Stimulated activated CD4-positive, alpha-beta T cell treated with anti-CD3 and anti-CD28 coated beads, Interleukin-12 subunit alpha, Interleukin-12 subunit beta, amount 100 ng/mL, for 4 hours (primary cell): ENCODE data around the gene RBM7.

Experiments used
- DNase-seq: peaks from one replicate; pipeline ENCODE4 v3.0.0-alpha.2; 2020

Gene RBM7

GRCh38 chr11:114400216-114400914 lies at the start of gene RBM7, which contains the start of gene C11orf71:
Gene RBM7, plus strand, starts transcription at chr11:114400666. Its CDS starts 6 bp downstream, at chr11:114400672.
Gene C11orf71, minus strand, starts transcription at chr11:114400511. Its CDS starts 180 bp downstream, at chr11:114400331.
- peak; percentile 97 for DNase-seq

DNA sequence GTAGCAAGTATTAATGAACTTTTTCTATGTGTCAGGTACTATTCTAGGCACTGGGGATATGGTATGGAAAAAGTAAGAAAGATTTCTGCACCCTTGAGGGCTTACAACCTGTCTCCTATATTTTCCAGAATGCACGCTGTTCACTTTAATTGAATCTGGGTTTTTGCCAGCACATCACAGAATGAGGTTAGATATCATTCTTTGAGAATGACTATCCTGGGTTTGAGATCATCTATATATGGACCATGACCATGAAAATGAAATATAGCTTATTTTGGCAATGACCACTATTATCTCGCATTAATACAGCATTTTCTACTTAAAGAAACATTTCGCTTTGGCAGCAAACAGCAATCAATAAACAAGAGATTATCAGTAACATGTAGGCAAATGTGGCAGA lies 47.0 kb upstream of the RBM7 start:
- no peak for DNase-seq

GRCh38 chr11:114354076-114354475 lies 46.4 kb upstream of the RBM7 start:
- no peak for DNase-seq

- no peak for DNase-seq
These were observed 41.8 kb upstream of the RBM7 start for GRCh38 chr11:114358716-114359115.

- no peak for DNase-seq
These were observed 41.1 kb upstream of the RBM7 start for GRCh38 chr11:114359342-114359741.

DNA sequence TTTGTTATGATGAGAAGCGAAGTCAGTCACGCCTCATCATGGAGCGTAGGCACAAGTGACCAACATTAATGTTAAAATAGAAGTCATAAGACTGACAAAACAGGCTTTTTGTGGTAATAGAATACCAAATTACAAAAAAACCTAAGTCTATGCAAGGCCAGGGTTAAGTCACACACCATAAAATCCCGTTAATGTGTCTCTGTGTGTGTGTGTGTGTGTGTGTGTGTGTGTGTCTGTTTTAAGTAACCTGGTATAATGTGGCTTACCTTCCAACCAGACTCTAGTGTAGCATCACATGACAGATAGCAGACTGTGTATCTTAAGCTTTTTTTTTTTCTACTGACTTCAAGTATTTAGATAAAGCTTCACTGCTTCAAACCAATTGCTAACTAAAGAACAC lies 38.1 kb upstream of the RBM7 start:
- DNase-seq, result no peak

DNA sequence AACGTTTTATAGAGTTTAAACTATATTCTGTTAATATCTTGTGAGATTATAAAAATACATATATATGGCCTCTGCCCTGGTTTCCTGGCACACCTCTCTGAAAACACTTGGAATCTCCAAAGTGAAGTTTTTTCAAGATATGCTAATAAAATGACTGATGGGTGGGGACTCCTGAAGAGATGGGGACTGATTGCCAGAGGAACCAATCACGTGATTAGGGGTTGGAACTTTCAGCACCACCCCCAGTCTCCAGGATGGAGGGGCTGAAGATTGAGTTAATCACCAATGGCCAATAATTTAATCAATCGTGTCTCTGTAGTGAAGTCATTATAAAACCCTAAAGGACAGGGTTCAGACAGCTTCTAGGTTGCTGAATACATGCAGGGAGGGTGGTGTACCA lies 37.5 kb upstream of the RBM7 start:
- DNase-seq, result no peak

DNA sequence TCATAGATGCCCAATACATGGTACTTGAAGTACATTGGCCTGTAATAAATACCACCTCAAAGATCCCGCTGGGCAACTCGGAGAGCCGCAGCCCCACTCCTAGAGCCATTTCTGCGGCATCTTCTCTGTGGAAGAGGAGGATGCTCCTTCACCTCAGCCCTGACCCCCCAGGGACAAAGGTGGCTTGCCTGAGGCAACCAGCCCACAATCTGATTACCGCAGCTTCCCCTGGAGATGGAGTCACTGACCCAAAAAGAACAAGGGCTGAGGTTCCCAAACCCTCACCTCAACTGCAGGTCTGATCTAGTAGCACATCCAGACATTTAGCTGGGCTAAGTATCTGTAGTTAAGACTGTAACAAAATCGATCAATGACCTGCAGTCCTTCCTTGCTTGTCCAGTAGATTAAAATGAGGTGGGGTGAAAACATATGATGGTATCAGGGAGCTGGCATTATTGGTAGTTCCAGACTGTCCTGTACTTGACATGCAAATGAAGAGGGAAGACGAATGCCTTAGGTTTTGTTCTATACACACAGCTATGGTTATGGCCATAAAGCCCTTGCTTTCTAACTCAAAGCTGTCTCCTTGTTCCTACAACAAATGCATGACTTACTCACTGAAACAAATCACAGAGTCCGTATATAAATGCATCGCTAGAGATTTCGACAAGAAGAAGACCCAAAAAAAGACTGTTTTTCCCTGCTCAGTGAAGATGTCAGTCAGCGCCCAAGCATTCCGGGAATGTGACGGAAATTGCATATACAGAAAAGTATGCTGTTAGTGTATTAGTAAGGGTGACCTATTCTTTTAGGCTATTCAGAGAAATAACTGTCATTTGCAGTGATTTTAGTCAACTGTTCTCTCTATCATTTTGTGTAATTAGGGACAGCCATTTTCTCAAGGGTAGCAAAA lies 33.9 kb upstream of the RBM7 start:
- DNase-seq, result no peak

GRCh38 chr11:114367244-114367957 lies 33.1 kb upstream of the RBM7 start:
- DNase-seq, result no peak

- no peak for DNase-seq
These were observed 31.4 kb upstream of the RBM7 start for GRCh38 chr11:114368918-114369680.

DNA sequence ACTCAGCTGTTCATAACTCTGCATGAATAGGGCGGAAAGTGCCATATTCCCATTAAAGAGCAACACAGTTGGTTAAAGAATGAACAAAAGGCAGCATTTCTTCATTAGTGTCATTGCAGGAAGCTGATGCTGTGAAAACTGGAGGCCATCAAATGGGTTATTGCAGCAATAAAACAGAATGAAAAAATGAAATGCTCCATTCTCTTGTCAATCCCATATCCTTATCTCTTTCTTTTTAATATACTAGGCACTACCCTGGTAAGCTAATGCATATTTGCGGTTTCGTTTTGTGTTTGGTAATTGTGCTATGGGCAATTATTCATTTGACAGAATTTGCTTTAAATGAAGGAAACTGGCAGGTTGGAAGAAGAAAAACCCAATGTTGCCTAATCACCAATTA lies 25.4 kb upstream of the RBM7 start:
- no peak for DNase-seq

GRCh38 chr11:114377612-114378267 lies 22.7 kb upstream of the RBM7 start:
- DNase-seq, result no peak

DNA sequence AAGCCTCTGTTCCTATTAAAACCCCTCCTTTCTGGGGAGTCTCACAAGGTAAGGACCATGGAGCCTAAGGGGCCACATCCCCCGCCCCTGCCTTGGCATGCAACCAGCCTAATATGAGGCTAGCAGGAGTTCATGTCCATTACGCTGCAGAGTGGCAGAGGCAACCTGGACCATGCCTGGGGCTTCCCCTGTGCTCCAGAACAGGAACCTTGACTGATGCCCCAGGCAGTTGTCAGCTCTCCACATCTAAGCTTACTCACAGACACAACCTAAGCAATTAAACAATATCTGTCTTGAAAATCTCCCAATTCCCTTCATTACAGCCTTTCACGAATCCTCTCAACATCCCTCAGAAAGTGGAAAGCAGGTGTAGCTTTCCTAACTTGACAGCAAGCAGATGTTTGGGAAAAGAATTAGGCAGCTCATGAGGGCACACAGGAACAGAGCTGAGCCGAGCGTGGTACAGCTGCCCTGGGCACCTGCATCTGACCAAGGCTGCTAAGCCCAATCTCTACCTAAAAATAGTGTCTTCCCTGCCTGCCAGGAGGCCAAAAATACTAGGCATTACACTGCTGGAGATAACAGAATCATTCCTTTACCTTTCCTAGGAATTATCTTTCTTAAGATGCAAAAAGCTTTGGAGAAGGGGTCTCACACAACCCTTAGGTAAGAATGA lies 20.9 kb upstream of the RBM7 start:
- DNase-seq, result no peak

DNA sequence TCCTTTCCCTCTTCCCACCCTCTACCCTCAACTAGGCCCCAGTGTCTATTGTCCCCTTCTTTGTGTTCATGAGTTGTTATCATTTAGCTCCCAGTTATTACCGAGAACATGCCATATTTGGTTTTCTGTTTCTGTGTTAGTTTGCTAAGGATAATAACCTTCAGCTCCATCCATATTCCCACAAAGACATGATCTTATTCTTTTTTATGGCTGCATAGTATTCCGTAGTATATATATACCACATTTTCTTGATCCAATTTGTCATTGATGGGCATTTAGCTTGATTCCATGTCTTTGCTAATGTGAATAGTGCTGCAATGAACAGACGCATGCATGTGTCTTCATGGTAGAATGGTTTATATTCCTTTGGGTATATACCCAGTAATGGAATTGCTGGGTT lies 18.0 kb upstream of the RBM7 start:
- DNase-seq, result no peak

DNA sequence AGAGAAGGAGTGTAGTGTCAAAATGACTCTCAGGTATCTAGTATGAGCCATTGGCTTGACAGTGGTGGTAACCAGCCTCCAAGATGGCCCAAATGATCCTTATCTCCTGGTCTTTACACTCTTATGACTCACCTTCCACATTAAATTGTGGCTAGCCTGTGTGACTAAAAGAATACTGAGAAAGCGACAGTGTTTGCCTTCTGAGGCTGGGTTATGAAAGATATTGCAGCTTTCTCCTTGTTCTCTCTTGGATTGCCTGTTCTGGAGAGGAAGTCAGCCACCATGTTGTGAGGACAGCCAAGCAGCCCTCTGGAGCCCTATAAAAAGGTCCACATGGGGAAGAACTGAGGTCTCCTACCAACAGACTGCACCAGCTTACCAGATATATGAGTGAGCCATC lies 16.0 kb upstream of the RBM7 start:
- no peak for DNase-seq

DNA sequence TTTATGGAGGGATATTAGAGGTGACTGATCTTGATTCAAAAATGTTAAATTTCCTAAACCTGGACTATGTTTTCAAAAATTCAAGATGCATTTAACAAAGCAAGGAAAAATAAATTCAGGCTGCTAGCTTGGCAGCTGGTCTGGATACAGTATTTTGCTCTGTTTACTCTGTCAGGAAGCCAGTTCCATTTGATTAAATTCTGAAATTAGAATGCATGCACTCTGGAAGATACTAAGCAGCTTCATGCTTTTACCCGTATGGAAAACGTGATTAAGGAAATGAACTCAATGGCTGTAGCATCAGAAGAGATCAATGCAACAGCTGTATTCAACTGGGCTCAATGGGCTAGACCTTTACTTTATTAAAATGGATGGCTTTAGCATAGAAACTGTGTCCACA lies 14.3 kb upstream of the RBM7 start:
- no peak for DNase-seq

DNA sequence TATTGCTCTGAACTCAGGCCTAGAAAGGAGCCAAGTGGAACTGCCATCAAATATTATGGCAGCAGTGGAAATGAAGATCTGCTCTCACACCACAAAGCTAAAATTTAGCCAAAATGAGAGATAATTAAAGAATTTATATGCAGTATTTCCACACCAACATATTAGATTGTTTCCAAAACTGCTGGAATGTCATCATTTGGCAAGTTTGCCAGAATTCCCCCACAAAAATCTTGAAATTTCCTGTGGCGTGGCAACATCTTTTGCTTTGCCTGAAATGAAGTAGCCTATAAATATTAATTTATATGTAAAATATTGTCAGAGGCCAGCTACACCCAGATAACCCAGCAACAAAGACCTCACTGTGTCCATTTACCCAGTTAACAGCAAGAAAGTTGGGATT lies 13.9 kb upstream of the RBM7 start:
- no peak for DNase-seq

DNA sequence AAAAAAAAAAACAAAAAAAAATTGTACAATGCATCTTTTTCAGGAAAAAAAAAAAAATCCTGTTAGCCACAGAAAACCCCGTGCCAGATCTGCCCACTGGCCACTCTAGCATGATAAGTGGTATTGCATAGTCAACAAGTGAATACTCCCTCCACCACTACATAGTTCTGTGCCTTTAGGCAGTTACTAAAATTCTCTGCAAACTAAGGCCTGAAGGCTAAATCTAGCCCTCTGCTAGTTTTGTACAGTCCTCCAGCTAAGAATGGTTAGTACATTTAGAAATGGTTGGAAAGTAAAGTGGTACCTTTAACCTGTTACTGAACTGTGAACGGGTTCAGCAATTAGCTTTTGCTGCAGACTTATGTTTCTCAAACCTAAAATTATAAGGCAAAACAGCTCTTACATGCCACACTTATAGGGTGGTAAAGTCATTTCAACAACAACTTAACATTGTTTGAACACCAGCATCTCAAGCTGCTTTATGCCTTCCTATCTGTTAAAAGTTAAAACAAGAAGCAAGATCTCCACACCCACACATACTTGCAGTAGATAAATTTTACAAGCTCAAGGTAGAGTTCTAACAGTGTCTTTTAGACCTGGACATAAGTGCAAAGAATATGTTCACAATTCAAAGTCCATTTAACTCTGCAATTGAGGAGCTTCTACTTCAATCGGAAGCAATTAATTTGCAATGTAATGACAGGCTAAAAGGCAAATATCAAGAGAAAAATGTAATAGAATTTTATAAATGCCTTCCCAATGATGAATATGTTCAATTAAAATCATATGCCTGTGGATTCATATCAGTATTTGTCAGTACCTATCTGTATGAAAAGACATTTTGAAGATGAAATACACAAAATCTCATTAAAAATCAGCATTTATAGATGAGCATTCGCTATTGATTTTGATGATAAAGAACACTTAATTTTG lies 7.5 kb upstream of the RBM7 start:
- DNase-seq, result no peak

- DNase-seq, result no peak
These were observed 4.7 kb upstream of the RBM7 start for GRCh38 chr11:114395736-114396135.

GRCh38 chr11:114396916-114397315 lies 3.5 kb upstream of the RBM7 start:
- DNase-seq, result no peak
